GM19328 (cell line): Measurements from ENCODE around the gene ZNF827.

Experiments used
- ATAC-seq: cut with Tn5 transposase; IDR thresholded peaks from one replicate; pipeline ENCODE4 v1.9.1; 2021; ENCODE audit warnings: mild to moderate bottlenecking, moderate library complexity; ENCODE audit not compliant: unreplicated experiment

The ZNF827 gene

GRCh38 chr4:145935253-145936141 is 3.1 kb downstream of the ZNF827 start:
- ATAC-seq = no peak

- ATAC-seq = no peak
These were observed 4.1 kb downstream of the ZNF827 start for GRCh38 chr4:145934434-145935047.

- no peak for ATAC-seq
These were observed 5.5 kb downstream of the ZNF827 start for GRCh38 chr4:145933134-145933533.

GRCh38 chr4:145931403-145931802 is 7.2 kb downstream of the ZNF827 start:
- no peak for ATAC-seq

- no peak for ATAC-seq
These were observed 8.0 kb downstream of the ZNF827 start for GRCh38 chr4:145930592-145930991.

GRCh38 chr4:145929415-145930178 is 9.0 kb downstream of the ZNF827 start:
- ATAC-seq = no peak

- no peak for ATAC-seq
These were observed 9.9 kb downstream of the ZNF827 start for GRCh38 chr4:145928748-145929147.

- ATAC-seq = no peak
These were observed 11.6 kb downstream of the ZNF827 start for GRCh38 chr4:145927030-145927429.

- no peak for ATAC-seq
These were observed 17.4 kb downstream of the ZNF827 start for GRCh38 chr4:145921231-145921630.

GRCh38 chr4:145920205-145920604 is 18.4 kb downstream of the ZNF827 start:
- ATAC-seq = no peak

GRCh38 chr4:145912376-145912775 is 26.2 kb downstream of the ZNF827 start:
- no peak for ATAC-seq

GRCh38 chr4:145909773-145910172 is 28.9 kb downstream of the ZNF827 start:
- ATAC-seq = no peak

GRCh38 chr4:145909281-145909715 is 29.3 kb downstream of the ZNF827 start:
- no peak for ATAC-seq

GRCh38 chr4:145907812-145908211 is 30.8 kb downstream of the ZNF827 start:
- no peak for ATAC-seq

- no peak for ATAC-seq
These were observed 31.2 kb downstream of the ZNF827 start for GRCh38 chr4:145907390-145907789.

- no peak for ATAC-seq
These were observed 34.0 kb downstream of the ZNF827 start for GRCh38 chr4:145904413-145905177.

GRCh38 chr4:145902522-145902921 is 36.1 kb downstream of the ZNF827 start:
- ATAC-seq = no peak

GRCh38 chr4:145899886-145900460 is 38.6 kb downstream of the ZNF827 start:
- ATAC-seq = no peak

GRCh38 chr4:145898926-145899531 is 39.6 kb downstream of the ZNF827 start:
- no peak for ATAC-seq

GRCh38 chr4:145898466-145898865 is 40.2 kb downstream of the ZNF827 start:
- no peak for ATAC-seq
